ENCODE results near the gene EPYC. TPM values are rescaled to one million over a fixed set of nuclear protein-coding genes. Genes with fewer than 3 reads are reported as not detected.
"Not testable (repeated sequence)": the region's sequence is repeated elsewhere in the genome, so short reads cannot be mapped to it uniquely, and the experiment has no call there.

Gene EPYC
- total RNA-seq, 1 experiment from 2014 or later: not detected

DNA sequence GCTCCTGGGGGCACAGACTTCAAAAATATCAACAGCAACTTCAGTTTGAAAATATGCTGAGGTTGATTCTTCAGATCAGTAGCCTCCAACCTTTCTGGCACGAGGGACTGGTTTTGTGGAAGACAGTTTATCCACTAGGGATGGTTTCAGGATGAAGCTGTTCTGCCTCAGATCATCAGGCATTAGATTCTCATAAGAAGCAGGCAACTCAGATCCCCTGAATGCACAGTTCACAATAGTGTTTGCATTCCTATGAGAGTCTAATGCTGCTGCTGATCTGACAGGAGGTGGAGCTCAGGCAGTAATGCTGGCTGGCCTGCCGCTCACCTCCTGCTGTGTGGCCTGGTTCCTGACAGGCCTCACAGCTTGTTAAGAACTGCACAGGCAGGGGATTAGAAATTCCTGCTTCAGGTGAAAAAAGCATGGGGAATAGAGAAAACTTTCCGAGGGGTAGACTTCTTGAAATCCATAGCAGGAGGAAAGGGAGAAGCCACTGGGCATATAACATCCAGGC lies 12.8 kb downstream of the EPYC start:
- no peak for DNase-seq (ENCODE audit: low read depth)

GRCh38 chr12:90990611-90991010 lies 14.2 kb downstream of the EPYC start:
- DNase-seq (ENCODE audit: low read depth): no peak

DNA sequence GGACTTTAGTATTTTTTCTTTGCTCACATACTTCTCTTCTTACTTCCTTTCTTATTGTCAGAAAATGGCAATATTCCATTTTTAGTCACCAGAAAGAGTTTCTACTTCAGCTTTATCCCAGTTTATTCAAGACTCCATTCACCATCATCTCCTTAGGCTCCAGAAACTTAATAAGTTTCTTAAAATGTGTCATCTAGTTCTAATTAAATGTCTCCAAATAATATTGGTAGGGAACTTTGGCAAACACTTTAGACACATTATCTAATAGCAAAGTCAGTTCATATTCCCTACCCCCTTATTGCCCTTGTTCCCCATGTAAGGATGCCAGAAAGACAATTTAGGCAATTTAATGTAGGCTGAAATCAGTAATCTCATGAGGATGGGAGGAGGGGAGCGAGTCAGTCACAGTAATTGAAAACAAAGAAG lies 15.1 kb downstream of the EPYC start:
- no peak for DNase-seq (ENCODE audit: low read depth)

GRCh38 chr12:90987520-90987919 lies 17.3 kb downstream of the EPYC start:
- DNase-seq (ENCODE audit: low read depth): no peak

DNA sequence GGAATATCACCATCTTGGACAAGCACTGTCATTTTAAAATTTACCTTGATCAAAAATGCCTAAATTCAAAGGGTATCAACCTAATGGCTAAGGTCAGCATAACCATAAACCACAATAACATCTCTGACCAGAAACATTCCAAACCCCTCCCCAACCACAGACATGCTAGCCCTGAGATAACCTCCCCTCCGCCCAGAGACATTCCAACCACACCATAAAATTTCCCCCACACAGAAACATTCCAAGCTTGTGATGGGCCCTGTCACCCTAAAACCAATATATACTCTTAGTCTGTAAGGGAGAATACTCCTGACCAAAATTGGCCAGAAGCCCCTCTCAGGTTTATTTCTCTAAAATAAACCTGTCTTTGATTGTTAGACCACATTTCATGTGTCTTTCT lies 17.7 kb downstream of the EPYC start:
- DNase-seq (ENCODE audit: low read depth): no peak

GRCh38 chr12:90985331-90985730 lies 19.4 kb downstream of the EPYC start:
- not testable (repeated sequence) for DNase-seq (ENCODE audit: low read depth)

GRCh38 chr12:90984114-90984513 lies 20.7 kb downstream of the EPYC start:
- no peak for DNase-seq (ENCODE audit: low read depth)

DNA sequence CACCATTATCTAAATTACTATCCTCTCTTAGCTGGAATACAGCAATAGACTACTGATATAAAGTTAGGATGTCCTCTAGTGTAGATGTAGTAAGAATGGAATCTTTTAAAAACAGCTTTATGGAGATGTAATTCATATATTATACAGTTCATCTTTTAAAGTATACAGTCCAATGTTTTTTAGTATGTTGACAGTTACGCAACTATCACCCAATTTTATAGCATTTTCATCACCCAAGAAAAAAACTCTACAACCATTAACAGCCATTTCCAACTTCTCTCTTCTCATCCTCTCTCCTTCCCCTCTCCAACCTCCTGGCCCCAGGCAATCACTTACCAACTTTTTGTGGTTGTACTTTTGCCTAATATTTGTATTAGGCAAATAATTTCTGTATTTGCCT lies 22.6 kb downstream of the EPYC start:
- no peak for DNase-seq (ENCODE audit: low read depth)

DNA sequence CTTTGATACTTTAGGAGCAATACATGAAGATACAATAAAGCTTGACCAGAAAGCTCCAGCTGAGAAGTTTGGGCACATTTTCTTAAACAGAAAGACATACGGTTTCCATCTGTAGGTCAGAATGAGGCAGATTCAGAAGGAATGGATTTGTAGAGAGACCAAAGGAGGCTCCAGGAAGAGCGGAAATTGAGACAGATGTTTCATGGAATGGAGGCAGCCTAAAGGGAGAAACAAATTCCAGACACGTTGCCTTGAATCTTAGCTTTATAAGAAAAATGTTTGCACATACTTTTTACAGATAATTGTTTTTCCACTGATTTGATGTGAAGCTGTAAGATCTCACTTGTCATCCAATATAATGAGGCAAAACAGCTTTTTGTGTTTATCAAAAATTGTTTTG lies 24.8 kb downstream of the EPYC start:
- DNase-seq (ENCODE audit: low read depth): no peak

GRCh38 chr12:90979019-90979418 lies 25.8 kb downstream of the EPYC start:
- no peak for DNase-seq (ENCODE audit: low read depth)

GRCh38 chr12:90978117-90978770 lies 26.5 kb downstream of the EPYC start:
- peak; percentile 70 for DNase-seq (ENCODE audit: low read depth)

- DNase-seq (ENCODE audit: low read depth): no peak
Measured at GRCh38 chr12:90977224-90977623, 27.5 kb downstream of the EPYC start.

GRCh38 chr12:90974286-90974685 lies 30.5 kb downstream of the EPYC start:
- DNase-seq (ENCODE audit: low read depth): peak; percentile 74

- DNase-seq (ENCODE audit: low read depth): no peak
Measured at GRCh38 chr12:90972226-90972625, 32.5 kb downstream of the EPYC start.

DNA sequence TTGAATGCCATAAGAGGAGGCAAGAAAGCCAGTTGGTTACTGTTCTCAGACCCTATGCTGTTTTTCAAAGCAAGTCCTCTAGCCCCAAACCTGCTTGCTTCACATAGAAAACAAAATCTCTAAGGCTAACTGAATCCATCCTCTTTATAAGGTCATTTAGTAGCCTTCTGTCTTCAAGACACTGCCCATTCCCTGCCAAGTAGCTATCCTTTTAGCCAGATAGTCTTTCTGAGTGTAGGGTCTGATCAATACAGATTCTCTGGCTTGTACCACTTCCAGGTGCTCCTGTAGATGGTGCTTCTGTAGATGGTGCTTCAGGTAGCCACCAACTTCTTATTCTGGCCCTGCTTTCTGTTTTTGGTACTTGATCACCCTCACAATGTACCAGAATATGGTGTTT lies 33.9 kb downstream of the EPYC start:
- DNase-seq (ENCODE audit: low read depth): no peak

- DNase-seq (ENCODE audit: low read depth): peak; percentile 57
Measured at GRCh38 chr12:90970471-90970870, 34.3 kb downstream of the EPYC start.

DNA sequence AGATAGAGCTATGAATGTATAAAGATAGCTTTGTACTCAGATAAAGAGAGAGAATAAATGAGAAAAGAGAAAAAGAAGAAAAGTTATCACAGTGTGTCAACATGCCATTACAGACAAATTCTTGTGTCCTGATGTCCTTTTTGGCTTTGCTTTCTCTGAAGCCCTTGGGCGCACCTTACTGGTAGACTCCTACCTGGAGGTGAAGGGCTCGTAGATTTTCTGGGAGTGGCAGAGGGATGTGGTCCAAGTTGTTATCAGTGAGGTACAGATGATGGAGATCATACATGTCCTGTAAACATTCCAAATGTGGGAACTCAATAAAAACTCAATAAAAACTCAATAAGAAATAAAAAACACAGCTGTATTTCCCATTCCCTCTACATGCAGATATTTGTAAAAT lies 34.9 kb downstream of the EPYC start:
- no peak for DNase-seq (ENCODE audit: low read depth)

DNA sequence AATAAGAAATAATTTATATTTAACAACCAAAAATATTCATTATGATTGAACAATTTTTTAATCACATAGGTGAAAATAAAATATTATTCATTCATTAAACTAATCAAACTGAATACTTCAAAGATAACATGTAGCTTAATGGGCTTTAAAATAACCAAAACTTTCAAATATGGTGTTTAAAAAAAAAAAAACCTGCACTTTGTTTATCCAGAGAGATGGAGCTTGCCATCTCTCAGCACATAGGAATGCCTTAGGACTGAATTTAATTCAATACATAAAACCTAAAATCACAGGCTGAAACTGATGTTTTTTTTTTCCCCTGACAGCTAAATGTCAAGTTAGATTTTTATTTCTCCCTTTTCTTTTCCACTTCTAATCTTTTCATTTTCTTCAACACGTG lies 35.4 kb downstream of the EPYC start:
- DNase-seq (ENCODE audit: low read depth): no peak

GRCh38 chr12:90965204-90965603 lies 39.6 kb downstream of the EPYC start:
- DNase-seq (ENCODE audit: low read depth): no peak

DNA sequence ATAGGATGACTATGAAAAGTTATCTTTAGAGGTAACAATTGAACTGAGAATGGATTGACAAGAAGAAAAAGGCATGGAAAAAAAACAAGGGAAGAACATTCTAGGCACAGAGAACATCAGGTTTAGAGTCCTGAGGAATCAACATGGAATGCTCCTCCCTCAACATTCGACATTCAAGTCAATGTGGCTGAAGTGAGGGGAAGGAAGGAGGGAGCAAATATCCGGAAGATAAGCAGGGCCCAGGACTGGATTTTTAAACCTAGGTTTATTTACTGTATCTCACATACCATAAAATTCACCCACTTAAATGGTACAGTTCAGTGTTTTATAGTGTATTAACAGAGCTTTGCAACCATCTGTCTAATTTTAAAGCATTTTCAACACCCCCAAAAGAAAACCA lies 40.2 kb downstream of the EPYC start:
- DNase-seq (ENCODE audit: low read depth): no peak

GRCh38 chr12:90963946-90964345 lies 40.8 kb downstream of the EPYC start:
- DNase-seq (ENCODE audit: low read depth): no peak

DNA sequence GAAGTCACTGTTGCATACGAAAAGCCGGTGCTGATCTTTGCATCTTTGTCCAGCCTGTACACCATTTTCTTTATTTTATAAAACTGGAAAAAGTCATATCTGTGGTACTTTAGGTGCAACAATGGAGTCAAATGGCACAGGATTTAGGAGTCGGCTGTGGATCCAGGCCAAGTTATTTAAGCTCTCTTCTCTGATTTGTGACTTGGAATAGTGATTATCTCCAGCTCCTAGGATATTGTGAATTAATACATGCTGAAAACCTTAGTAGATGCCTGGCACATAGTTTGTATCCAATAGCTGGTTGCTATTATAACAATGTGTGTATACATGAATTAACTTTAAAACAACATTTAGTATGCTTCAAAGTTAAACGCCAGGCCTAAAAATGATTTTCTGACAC lies 43.6 kb downstream of the EPYC start:
- DNase-seq (ENCODE audit: low read depth): no peak

- peak; percentile 27 for DNase-seq (ENCODE audit: low read depth)
Measured at GRCh38 chr12:90959538-90960139, 45.1 kb downstream of the EPYC start.

Measured in HT1080 (cell line).